HepG2 (cell line): ENCODE measurements around the gene VAC14. TPM values are rescaled to one million over a fixed set of nuclear protein-coding genes. Genes with fewer than 3 reads are reported as not detected.

Experiments
- ATAC-seq: fragments of 200-7000 bp; cut with Tn5 transposase; 3 replicates; pipeline ENCODE4 v1.9.1; 2020; ENCODE audit warnings: mild to moderate bottlenecking, moderate library complexity
- BruUV-seq: library from RNA; stranded (reverse); fragments of 400-500 nt; replicated peaks from 2 replicates; lab custom pipeline; 2021; lab: Mats Ljungman, UMichigan
- CTCF ChIA-PET: fragments of 300-600 bp; formaldehyde crosslinking; extraction: SDS; loops from one replicate; lab custom pipeline; 2021; ENCODE audit warnings: low total read pairs, inconsistent platforms, low intra/inter-chr PET ratio; lab: Yijun Ruan, JAX
- POLR2A ChIA-PET: fragments of 350-600 bp; sonication (Branson Sonifier 250); formaldehyde crosslinking; loops from one replicate; lab custom pipeline; 2020; ENCODE audit warnings: antibody characterized with exemption, inconsistent platforms; lab: Yijun Ruan, JAX
- DNase-seq: peaks from one replicate; pipeline ENCODE4 v3.0.0-alpha.2; 2015; ENCODE audit warnings: low spot score
- FAIRE-seq: peaks from 3 replicates; lab custom pipeline; 2011; peaks lifted over from hg19 to GRCh38; lab: Jason Lieb, UNC
- H2AFZ ChIP-seq: one replicate; pipeline ENCODE4 v1.6.1; 2011; ENCODE audit warnings: low read length, inconsistent platforms
- H3K27ac ChIP-seq: fragments of 300-600 bp; 3 replicates; pipeline ENCODE4 v1.8.0; 2011; ENCODE audit warnings: mixed run types, mild to moderate bottlenecking, mixed read lengths, low read length, inconsistent platforms; ENCODE audit not compliant: insufficient read depth; ENCODE audit errors: extremely low read length
- H3K27me3 ChIP-seq, 2 experiments: fragments of 200-600 bp in 1 of 2; 2 replicates in 1 of 2; 3 replicates in 1 of 2; pipeline versions ENCODE4 v1.6.0 to v1.8.0; 2011; ENCODE audit warnings: low read length in 2 of 2, mild to moderate bottlenecking in 2 of 2, moderate library complexity in 2 of 2, inconsistent platforms in 1 of 2; ENCODE audit not compliant: insufficient read depth in 2 of 2, control insufficient read depth in 1 of 2
- H3K36me3 ChIP-seq, 2 experiments: fragments of 200-600 bp in 1 of 2; replicated peaks in 1 of 2; 2 replicates in 1 of 2; 3 replicates in 1 of 2; pipeline versions ENCODE4 v1.5.1 to v1.8.0; 2011; ENCODE audit warnings: low read length in 2 of 2, inconsistent platforms in 1 of 2; ENCODE audit not compliant: insufficient read depth in 2 of 2, control insufficient read depth in 1 of 2
- H3K4me1 ChIP-seq: 2 replicates; pipeline ENCODE4 v1.5.1; 2012; ENCODE audit warnings: low read length, inconsistent platforms; ENCODE audit not compliant: insufficient read depth
- H3K4me2 ChIP-seq: 2 replicates; pipeline ENCODE4 v1.6.0; 2011; ENCODE audit warnings: low read depth, low read length, inconsistent platforms
- H3K4me3 ChIP-seq, 3 experiments: fragments of 200-600 bp in 1 of 3; sonication (generic), shearing (Covaris generic) in 1 of 3; replicated peaks in 1 of 3; 2 replicates each; pipeline ENCODE4 v1.5.1; 2011 to 2016; ENCODE audit warnings: low read length in 3 of 3, inconsistent platforms in 2 of 3, low read depth in 2 of 3, mild to moderate bottlenecking in 2 of 3, control low read depth in 1 of 3, mixed read lengths in 1 of 3; ENCODE audit not compliant: insufficient read depth in 1 of 3
- H3K79me2 ChIP-seq: one replicate; pipeline ENCODE4 v1.6.1; 2011; ENCODE audit warnings: low read length, inconsistent platforms; ENCODE audit not compliant: insufficient read depth
- H3K9ac ChIP-seq: 2 replicates; pipeline ENCODE4 v1.6.0; 2011; ENCODE audit warnings: mild to moderate bottlenecking, low read depth, low read length, inconsistent platforms; ENCODE audit not compliant: insufficient read depth
- H3K9me3 ChIP-seq: 2 replicates; pipeline ENCODE4 v1.5.1; 2012; ENCODE audit warnings: mild to moderate bottlenecking, low read length
- H4K20me1 ChIP-seq: 2 replicates; pipeline ENCODE4 v1.6.0; 2011; ENCODE audit warnings: inconsistent platforms, mild to moderate bottlenecking, low read length, moderate library complexity; ENCODE audit not compliant: insufficient read depth
- AGO1 ChIP-seq: fragments of 200-400 bp; formaldehyde crosslinking; IDR thresholded peaks from 2 replicates; pipeline ENCODE4 v1.6.1; 2017; ENCODE audit warnings: mild to moderate bottlenecking, low read depth, low read length, moderate library complexity; ENCODE audit not compliant: poor library complexity, severe bottlenecking
- BHLHE40 ChIP-seq: IDR thresholded peaks from 2 replicates; pipeline ENCODE4 v1.6.1; 2011; ENCODE audit warnings: low read length, improper control_type of control experiment
- PAX8 ChIP-seq: sonication (generic); formaldehyde crosslinking; IDR thresholded peaks from 2 replicates; pipeline ENCODE4 v1.8.0; 2022; ENCODE audit warnings: mild to moderate bottlenecking, missing genetic modification reagents, borderline replicate concordance
- XRCC5 ChIP-seq: fragments of 200-400 bp; formaldehyde crosslinking; optimal IDR thresholded peaks from 2 replicates; pipeline ENCODE3; 2017; ENCODE audit warnings: mild to moderate bottlenecking, low read length
- ZKSCAN1 ChIP-seq: fragments of 150-350 bp; IDR thresholded peaks from 2 replicates; pipeline ENCODE4 v1.6.1; 2014; ENCODE audit warnings: low read length
- ZNF234 ChIP-seq: sonication (generic); formaldehyde crosslinking; conservative IDR thresholded peaks from 2 replicates; pipeline ENCODE4 v1.5.1; 2020; ENCODE audit warnings: mild to moderate bottlenecking, missing genetic modification reagents
- ZNF275 ChIP-seq: sonication (generic); formaldehyde crosslinking; IDR thresholded peaks from 2 replicates; pipeline ENCODE4 v1.8.0; 2022; ENCODE audit warnings: missing genetic modification reagents, mild to moderate bottlenecking, inconsistent platforms, borderline replicate concordance
- ZNF44 ChIP-seq: sonication (generic); formaldehyde crosslinking; IDR thresholded peaks from 2 replicates; pipeline ENCODE4 v1.5.1; 2020; ENCODE audit warnings: mild to moderate bottlenecking, missing genetic modification reagents
- ZNF816 ChIP-seq: sonication (generic); formaldehyde crosslinking; IDR thresholded peaks from 2 replicates; pipeline ENCODE4 v1.8.0; 2022; ENCODE audit warnings: missing genetic modification reagents, mild to moderate bottlenecking, borderline replicate concordance
- WGBS: methylation state at CpG from one replicate; pipeline ENCODE4 v1.1.6; 2017; ENCODE audit warnings: low lambda C conversion rate; 5-methylcytosine and 5-hydroxymethylcytosine counted together
- in situ Hi-C: cut with HindIII; loops from 2 replicates; pipeline ENCODE4 v1.10.0; 2017; ENCODE audit warnings: low pct_unique_long_range_greater_than_20kb; ENCODE audit not compliant: extremely low pct_ligation_motif_present
- intact Hi-C: fragments of 100-400 bp; cut with micrococcal nuclease; formaldehyde crosslinking; loops from one replicate; pipeline ENCODE4 v1.10.0; 2022; ENCODE audit not compliant: unreplicated experiment
- polyA plus RNA-seq, 8 experiments: library from polyadenylated mRNA; depleted of rRNA in 3 of 8; stranded (reverse) in 7 of 8; unstranded in 1 of 8; fragments of >200 nt; fragmentation: Illumina TruSeq in 4 of 8; extraction: Trizol in 4 of 8; gene quantifications; 2 replicates each; pipeline versions ENCODE4 v1.2.1 to v1.2.3, GENCODE V29; 2011 to 2016; ENCODE audit warnings: low read depth in 4 of 8, missing spikeins in 1 of 8, mixed read lengths in 1 of 8; ENCODE audit not compliant: insufficient read depth in 1 of 8
- total RNA-seq, 5 experiments: library from RNA; depleted of rRNA; stranded (reverse); fragments of >200 nt; fragmentation: Illumina TruSeq; extraction: Trizol; gene quantifications; 2 replicates each; pipeline ENCODE4 v1.2.3, GENCODE V29; 2016; ENCODE audit warnings: low read depth in 1 of 5
- TF ChIP-seq, protein P1 (sequence below): sonication (generic); formaldehyde crosslinking; IDR thresholded peaks from 2 replicates; pipeline ENCODE4 v1.9.0; 2022; ENCODE audit warnings: low read depth, missing genetic modification reagents
- TF ChIP-seq, protein P2 (sequence below): sonication (generic); formaldehyde crosslinking; IDR thresholded peaks from 2 replicates; pipeline ENCODE4 v1.5.1; 2020; ENCODE audit warnings: missing genetic modification reagents, mild to moderate bottlenecking, borderline replicate concordance
- TF ChIP-seq, protein P3 (sequence below): sonication (generic); formaldehyde crosslinking; IDR thresholded peaks from 2 replicates; pipeline ENCODE4; 2020; ENCODE audit warnings: missing genetic modification reagents, mild to moderate bottlenecking, borderline replicate concordance

The VAC14 gene
- total and polyA plus RNA-seq, 2 of the 13 experiments (the other 11 are each of a cell fraction or from before 2014, with no cell fraction given): 23.5 to 24.6 TPM

- H3K4me1 ChIP-seq: peaks cover 54% of the 10 kb centered on the region
- H3K79me2 ChIP-seq: peaks cover 55% of the 10 kb centered on the region
- intact Hi-C loops (loop anchor here (1.0 to 2.0 kb wide), 5 partner anchors 21 to 89 kb away; no protein-coding TSS in a partner anchor), in situ Hi-C loops (no loop called here)
- H4K20me1 ChIP-seq: peaks cover 16% of the 10 kb centered on the region; the same call in 1 of the 2 replicates
- DNase-seq (peak; percentile 69), FAIRE-seq (peak; percentile 72), ATAC-seq (peak; percentile 16)
- ChIA-PET POLR2A (interaction anchor here (0.5 to 18.7 kb wide), 34 partner anchors 8 to 1229 kb away, joined by 3 to 536 read pairs (median 6); partner anchors contain the start of genes COG4 and SF3B3), CTCF (interaction anchor here (1.0 to 2.8 kb wide), 2 partner anchors 56 to 88 kb away, joined by 13 to 19 read pairs; no protein-coding TSS in a partner anchor)
- no peaks in the 10 kb centered on the region; a peak in 1 of 5 replicates for H3K27me3 ChIP-seq
- H3K9ac ChIP-seq: peak overlapping the region; percentile 95
- H3K4me3 ChIP-seq: peak overlapping the region; percentile 86 to 93 (median 91)
- H3K4me2 ChIP-seq: peak overlapping the region; percentile 100
- H3K27ac ChIP-seq: peak overlapping the region; percentile 91
- WGBS: 16% methylated on average over 11 of the region's 14 CpGs
- TSS peak; percentile 77 for BruUV-seq
- H3K9me3 ChIP-seq: no peaks in the 10 kb centered on the region
- H2AFZ ChIP-seq: no peak overlapping the region
- peaks cover 31 to 39% of the 10 kb centered on the region in 2 experiments; a peak in 4 of 5 replicates for H3K36me3 ChIP-seq
- TF ChIP-seq, protein P1, sequence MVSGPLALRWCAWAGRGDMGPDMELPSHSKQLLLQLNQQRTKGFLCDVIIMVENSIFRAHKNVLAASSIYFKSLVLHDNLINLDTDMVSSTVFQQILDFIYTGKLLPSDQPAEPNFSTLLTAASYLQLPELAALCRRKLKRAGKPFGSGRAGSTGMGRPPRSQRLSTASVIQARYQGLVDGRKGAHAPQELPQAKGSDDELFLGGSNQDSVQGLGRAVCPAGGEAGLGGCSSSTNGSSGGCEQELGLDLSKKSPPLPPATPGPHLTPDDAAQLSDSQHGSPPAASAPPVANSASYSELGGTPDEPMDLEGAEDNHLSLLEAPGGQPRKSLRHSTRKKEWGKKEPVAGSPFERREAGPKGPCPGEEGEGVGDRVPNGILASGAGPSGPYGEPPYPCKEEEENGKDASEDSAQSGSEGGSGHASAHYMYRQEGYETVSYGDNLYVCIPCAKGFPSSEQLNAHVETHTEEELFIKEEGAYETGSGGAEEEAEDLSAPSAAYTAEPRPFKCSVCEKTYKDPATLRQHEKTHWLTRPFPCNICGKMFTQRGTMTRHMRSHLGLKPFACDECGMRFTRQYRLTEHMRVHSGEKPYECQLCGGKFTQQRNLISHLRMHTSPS (CRISPR knock-in tag): no peak; the same call in 1 of the 2 replicates
- TF ChIP-seq BHLHE40 (no peak), ZNF234 (no peak), ZNF275 (0 out of 2 replicates have a peak, but pooled peaks have one; percentile 13), PAX8 (CRISPR knock-in tag) (no peak), ZKSCAN1 (0 out of 2 replicates have a peak, but pooled peaks have one; percentile 18), ZNF44 (CRISPR knock-in tag) (0 out of 2 replicates have a peak, but pooled peaks have one; percentile 69), XRCC5 (peak; percentile 4), AGO1 (peak; percentile 2), ZNF816 (CRISPR knock-in tag) (peak; percentile 55; the same call in 1 of the 2 replicates)
- TF ChIP-seq, protein P2, sequence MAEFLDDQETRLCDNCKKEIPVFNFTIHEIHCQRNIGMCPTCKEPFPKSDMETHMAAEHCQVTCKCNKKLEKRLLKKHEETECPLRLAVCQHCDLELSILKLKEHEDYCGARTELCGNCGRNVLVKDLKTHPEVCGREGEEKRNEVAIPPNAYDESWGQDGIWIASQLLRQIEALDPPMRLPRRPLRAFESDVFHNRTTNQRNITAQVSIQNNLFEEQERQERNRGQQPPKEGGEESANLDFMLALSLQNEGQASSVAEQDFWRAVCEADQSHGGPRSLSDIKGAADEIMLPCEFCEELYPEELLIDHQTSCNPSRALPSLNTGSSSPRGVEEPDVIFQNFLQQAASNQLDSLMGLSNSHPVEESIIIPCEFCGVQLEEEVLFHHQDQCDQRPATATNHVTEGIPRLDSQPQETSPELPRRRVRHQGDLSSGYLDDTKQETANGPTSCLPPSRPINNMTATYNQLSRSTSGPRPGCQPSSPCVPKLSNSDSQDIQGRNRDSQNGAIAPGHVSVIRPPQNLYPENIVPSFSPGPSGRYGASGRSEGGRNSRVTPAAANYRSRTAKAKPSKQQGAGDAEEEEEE: no peak
- TF ChIP-seq, protein P3, sequence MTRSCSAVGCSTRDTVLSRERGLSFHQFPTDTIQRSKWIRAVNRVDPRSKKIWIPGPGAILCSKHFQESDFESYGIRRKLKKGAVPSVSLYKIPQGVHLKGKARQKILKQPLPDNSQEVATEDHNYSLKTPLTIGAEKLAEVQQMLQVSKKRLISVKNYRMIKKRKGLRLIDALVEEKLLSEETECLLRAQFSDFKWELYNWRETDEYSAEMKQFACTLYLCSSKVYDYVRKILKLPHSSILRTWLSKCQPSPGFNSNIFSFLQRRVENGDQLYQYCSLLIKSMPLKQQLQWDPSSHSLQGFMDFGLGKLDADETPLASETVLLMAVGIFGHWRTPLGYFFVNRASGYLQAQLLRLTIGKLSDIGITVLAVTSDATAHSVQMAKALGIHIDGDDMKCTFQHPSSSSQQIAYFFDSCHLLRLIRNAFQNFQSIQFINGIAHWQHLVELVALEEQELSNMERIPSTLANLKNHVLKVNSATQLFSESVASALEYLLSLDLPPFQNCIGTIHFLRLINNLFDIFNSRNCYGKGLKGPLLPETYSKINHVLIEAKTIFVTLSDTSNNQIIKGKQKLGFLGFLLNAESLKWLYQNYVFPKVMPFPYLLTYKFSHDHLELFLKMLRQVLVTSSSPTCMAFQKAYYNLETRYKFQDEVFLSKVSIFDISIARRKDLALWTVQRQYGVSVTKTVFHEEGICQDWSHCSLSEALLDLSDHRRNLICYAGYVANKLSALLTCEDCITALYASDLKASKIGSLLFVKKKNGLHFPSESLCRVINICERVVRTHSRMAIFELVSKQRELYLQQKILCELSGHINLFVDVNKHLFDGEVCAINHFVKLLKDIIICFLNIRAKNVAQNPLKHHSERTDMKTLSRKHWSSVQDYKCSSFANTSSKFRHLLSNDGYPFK (CRISPR knock-in tag): no peak
Observed at GRCh38 chr16:70682239-70683145, 118.5 kb downstream of the VAC14 start.
